Raji (cell line): Measurements from ENCODE around the gene PSMC1.

Source experiments
- POLR2A ChIP-seq: IDR thresholded peaks from 2 replicates; pipeline ENCODE4 v1.6.1; 2011; ENCODE audit warnings: low read depth, low read length, control low read depth; ENCODE audit not compliant: insufficient read depth

PSMC1 gene

DNA sequence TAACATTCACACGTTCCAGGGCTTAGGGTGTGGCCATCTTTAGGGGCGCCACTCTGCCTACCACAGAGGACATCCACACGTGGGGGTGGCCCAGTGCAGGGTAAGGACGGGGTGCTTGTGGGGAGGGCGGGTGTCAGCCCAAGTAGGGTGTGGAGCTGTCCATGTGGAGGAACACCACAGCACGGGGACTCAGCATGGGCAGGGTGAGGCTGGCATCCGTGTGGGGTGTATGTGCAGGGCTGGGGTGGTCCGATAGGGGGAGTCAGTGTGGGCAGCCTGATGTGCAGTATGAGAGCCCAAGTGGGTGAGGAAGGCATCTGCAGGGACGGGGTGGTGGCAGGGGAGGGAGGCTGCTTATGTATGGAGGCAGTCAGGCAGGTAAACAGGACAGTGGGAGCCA is 17.7 kb downstream of the PSMC1 start:
- no peak for TF ChIP-seq POLR2A

DNA sequence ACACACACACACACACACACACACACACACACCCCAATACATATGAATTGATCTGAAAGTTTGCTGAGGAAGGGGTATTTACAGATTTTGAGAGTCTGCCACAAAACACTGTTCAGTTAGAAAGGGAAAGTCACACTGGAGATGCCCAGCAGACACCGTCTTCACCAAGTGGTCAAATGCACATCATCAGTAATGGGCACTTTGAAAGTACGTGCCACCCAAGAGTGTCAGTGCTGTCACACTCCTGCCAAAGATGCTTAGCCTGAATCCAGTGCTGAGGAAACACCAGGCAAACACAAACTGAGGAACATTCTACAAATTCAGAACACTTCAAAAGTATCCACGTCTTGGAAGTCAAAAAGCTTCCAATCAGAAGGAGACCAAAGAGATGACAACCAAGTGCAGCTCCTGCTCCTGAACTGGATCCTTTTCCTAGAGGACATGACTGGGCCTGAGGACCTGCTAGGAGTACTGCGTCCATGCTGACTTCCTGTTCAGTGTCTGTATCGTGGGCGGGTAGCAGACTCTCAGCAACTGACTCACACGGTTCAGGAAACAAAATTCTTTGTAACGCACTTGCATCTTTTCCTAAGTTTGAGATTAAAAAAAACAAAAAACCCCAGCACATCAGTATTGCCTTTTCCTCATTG is 18.6 kb downstream of the PSMC1 start:
- TF ChIP-seq POLR2A: no peak

DNA sequence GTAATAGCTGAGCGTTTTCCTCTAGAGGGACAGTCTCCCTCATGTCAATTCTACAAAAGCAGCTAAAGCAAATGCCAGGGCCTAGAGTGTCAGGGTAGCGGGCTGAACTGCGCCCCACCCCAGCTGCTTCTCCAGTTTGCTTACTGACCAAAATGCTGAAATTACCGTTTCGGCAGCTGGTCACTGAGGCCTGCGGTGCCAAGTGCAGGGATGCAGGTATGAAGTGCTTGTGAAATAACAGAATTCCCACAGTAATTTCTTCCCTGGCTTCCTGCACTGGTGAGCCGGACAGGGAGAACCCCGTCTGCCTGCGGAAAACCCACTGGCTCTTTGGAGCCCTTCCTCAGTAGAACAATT is 19.1 kb downstream of the PSMC1 start:
- no peak for TF ChIP-seq POLR2A

DNA sequence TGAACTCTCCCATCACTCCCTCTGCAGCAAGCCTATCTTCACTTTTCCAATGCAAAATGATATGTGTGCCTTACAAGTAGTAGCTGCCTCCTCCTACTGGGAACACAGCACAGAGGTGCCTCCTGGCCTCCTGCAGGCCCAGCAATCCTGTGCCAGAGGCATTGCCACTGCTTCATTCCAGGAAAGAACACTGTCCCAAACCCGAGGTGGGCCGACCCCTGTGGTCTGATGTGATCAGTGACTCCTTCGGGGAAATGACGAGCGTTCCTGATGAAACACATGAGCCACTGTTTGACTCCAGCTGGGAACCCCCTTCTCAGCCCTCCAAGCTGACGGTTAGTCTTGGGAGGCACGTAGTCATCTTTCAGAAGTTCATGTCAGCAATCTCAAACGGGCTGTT is 19.5 kb downstream of the PSMC1 start:
- no peak for TF ChIP-seq POLR2A

DNA sequence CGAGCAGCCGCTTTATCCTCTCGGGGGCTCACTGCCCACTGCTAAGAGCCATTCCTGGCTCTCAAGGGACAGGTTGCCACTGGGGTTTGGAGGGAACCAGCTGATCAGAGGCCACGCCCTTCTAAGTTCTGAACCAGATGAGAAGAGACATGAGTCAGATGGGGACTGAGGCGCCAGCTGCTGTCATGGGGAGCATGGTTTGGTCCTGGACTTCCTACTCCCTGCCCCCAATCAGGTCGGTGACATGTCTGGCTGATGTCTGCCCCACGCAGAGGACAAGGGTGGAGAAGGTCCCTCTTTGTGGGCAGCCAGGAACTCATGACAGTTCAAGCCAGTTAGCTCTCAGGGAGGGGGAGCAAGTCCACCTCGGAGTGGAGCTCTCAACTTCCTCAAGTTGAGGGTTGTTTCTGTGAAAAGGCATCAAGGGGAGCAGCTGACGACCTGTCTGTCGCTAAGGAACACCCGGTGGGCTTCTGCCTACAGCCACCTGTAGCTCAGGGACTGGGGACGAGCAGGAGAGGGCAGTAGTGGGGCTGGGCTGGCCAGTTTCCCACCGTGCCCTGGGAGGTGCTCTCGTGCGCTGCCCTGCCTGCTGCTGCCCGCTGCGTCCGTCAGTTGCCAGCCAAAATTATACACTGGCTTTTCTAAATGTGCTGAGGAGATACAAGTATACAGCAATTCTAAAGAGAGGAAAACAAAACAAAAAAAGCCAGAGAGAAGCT is 20.5 kb downstream of the PSMC1 start:
- no peak for TF ChIP-seq POLR2A

DNA sequence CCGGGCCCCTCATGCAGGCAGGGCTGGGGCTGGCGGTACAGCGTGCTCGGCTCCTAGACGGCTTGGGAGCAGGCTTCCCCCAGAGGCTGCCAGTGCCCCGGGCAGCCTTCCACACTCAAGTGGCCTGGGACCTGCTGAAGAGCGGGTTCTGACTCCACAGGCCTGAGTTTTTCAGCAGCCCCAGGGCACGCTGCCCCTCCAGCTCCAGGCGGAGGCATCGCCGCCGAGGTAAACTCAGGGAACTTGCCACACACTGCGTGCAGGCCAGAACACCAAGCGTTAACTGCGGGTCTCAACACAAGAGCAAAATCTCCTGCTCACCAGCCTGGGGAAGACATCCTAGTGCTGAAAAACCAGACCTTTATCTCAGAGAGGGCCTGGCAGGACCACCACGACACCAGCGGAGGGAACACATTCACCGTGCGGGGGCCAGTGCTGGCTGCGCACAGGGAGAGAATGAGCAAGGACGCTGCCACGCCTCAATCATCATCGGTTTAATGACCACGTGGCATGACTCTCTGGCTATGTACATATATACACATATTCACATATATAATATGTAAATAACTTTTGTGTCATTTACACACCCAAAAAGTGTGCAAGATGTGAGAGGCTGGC is 21.3 kb downstream of the PSMC1 start:
- TF ChIP-seq POLR2A: no peak

DNA sequence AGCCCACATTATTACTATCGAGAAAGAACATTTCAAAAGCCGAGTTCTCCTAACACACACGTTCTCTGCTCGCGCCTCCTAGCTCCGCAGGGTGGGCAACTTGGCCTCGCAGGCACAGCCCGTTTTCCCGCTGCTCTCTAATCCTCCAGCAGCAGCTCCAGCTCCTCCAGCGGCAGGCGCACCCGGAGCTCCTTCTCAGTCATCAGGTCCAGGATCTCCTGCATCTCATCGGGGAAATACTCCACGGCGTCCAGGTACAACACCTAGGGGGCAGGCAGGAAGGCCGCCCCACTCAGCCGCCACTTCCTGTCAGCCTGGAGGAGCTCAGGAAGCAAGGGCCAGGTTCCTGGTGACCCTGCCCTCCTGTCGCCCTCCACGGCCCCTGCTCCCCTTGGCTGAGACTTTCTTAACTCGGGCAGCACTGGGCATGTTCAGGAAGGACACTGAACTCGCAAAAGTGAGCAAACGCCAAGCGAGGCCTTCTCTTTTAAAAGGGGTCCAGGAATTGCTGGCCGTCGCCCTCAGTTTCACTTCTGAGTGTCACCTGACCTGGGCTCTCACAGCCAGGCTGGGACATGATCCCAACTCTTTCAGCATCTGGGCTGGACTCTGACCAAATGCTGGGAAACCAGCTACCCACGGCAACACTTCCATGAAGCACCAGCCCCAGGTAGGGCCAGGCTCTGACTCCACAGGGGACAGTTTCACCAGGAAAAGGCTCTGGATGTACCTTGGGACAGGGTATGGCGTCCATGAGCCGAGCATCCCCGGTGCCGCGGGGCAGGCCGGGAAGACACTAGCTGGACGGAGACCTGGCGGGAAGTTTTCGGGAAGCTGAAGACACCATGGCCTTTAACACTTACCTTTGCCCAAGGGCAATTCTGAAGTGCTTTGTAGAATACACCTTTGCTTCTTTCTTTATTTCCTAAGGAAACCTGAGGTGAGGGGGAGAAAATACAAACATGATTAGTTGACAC is 22.1 kb downstream of the PSMC1 start:
- no peak for TF ChIP-seq POLR2A

DNA sequence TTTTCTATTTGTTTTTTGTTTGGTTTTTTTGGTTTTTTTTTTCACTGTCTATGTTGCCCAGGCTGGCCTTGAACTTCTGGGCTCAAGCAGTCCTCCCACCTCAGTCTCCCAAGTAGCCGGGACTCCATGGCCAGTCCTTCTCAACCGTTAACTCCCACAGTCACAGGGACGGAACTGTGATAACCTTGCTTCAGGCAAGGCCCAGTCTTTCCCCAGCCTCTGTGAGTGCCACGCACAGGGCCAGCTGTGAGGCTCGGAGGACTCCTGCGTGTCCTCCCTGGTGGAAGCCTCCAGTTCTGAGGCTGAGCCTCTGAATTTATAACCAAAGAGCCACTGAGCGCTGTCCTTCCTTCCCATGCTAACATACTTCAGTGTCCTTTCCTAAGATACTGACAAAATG is 23.7 kb downstream of the PSMC1 start:
- no peak for TF ChIP-seq POLR2A

DNA sequence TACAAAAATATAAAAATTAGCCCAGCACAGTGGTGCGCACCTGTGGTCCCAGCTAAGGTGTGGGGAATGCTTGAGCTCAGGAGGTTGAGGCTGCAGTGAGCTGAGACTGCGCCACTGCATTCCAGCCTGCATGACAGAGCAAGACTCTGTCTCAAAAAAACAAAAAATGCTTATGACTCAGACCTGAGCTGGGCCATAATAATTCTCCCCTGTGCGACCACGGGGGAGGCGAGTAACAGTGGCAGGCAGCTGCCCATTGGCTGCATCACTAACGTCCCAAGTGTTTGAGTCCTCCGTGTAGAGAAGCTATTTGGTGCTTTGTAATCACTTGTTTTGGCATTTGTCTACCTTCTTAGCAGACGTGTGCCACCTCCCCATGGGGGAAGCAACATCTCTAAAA is 24.9 kb downstream of the PSMC1 start:
- TF ChIP-seq POLR2A: no peak

DNA sequence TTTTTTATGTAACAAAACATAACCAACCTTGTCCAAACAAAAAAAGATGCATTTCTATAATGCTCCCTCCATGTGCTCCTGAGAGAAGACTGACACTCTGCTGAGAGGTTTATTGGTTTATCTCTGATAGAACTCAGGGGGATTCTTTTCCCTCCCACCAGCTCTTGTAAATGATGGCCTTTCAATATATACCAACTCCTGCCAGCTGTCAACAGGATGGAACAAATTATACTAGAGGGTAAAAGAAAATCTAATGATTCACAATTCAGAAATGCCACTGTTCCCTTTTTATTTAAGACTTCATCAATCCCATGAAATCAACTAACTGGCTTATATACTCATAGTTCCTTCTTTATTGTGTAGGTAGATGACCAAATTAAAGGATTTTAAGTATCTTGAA is 25.4 kb downstream of the PSMC1 start:
- TF ChIP-seq POLR2A: no peak

DNA sequence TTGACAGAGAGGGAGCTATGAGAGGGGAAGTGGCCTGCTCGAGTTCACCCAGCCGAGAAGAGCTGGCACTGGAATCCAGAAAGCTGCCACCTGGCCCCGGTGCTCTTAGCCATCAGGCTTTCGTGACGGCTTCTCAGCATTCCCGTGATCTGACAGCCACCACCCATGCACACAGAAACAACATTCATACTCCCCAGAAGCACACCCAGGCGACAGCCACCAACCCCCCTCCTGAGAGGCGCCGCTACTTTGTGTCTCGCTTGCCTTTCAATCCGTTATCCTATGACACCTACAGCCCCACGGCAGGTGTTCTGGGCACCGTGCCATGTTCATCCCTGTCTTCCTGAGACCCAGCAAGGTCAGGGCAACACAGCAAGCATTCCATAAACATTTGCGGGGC is 31.4 kb downstream of the PSMC1 start:
- no peak for TF ChIP-seq POLR2A

DNA sequence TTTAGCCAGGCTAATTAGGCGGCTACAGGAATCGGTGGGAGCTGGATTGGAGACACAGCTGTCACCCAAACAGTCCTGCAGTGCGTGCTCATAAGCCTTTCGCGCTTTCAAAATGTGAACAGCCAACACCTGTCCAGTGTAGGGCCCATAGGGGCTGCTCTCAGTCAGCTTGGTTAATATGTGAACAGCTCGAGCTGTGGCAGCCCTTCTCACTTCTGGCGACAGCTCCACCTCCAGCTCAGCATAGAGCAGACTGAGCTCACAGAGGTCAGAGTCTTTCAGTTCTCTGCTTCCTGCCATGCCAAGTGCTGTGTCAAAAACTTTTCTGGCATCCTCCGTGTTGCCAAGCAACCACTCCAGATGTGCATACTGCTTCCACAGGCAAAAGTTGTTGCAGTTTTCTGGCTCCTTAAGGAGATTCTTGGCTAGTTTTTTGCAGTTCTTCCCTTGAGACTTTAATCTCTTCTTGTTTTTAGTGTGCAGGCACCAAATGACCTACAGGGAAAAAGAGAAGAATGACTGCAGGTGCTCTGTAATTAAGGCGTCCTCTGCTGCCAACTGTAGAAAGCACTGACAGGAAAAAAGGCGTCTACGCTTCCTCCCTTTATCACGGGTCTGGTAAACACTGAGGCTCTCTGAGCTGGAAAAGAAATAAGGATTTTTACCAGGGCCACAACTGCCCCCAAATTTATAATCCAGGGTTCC is 32.5 kb downstream of the PSMC1 start:
- no peak for TF ChIP-seq POLR2A

DNA sequence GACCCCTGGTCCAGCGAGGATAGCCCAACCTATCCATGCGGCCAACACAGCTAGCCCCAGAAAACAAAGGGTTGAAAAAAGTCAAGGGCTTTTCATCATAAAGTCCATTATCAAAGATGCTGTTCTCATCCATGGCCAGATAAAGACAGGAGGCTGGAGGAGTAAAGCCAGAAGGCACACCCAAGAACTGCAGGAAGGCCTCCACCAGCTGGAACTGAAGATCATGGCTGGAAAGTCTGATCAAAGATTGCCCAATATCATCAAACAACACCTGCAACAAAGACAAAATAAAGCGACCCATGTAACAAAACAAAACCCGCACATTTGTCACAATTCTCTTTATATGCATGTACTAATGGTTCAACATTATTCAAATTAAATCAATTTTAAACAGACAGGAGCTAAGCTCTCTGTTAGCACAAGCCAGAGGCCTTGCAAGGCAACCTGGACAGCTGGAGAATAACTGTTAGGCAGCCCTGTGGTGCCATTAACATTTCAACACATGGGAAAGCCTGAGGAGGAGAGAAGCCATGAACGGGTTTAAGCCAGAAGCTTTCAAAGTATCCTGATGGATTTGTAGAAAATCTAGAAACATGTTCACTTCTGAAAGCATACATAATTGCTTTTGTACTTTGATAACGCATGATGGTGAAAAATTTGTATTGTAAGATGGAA is 34.1 kb downstream of the PSMC1 start:
- no peak for TF ChIP-seq POLR2A

DNA sequence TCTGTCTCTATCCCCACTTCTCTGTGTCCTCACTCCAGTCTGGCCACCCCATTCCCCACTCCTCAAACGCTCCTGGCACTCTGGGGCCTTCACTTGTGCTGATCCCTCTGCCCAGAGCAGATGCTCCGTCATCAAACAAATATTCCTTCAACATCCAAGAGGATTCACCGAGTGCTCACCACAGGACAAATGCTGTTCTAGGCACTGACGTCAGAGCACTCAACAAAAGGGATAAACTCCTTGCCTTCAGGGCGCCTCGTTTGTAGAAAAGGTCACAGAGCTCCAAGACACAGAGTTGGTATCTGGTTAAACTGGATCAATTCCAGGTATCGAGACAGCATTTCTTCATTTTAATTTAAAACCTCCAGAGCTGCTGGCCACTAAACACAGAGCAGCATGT is 35.3 kb downstream of the PSMC1 start:
- TF ChIP-seq POLR2A: no peak
